ENCODE measurements around the gene PRKCA. TPM values are rescaled to one million over a fixed set of nuclear protein-coding genes. Genes with fewer than 3 reads are reported as not detected.
A peak's percentile ranks its signal among the peaks of the same experiment; 100 is the strongest.

The PRKCA gene
- total and polyA plus RNA-seq, 9 of the 15 experiments (the other 6 are each of a cell fraction or from before 2014, with no cell fraction given) = 3.2 to 33.0 (median 17.8) TPM

DNA sequence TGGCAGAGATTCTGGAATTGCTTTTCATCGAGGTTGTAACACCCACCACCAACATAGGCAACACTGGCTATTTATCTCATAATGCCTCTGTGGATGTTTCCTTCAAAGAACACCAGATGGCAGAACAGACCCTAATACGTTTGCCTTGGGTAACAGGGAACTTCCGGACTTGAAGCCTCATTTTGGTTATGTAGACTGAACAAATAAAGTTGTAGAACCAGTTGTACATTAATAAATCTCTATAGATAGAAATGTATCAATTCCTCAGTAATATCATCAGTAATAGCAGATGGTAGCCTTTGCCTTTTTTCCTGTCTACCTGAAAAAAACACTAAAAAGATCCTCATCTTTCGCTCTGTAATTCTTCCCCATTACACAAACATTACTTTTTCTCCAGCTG is 47.3 kb upstream of the PRKCA start (continued):
- TF ChIP-seq, protein P1, sequence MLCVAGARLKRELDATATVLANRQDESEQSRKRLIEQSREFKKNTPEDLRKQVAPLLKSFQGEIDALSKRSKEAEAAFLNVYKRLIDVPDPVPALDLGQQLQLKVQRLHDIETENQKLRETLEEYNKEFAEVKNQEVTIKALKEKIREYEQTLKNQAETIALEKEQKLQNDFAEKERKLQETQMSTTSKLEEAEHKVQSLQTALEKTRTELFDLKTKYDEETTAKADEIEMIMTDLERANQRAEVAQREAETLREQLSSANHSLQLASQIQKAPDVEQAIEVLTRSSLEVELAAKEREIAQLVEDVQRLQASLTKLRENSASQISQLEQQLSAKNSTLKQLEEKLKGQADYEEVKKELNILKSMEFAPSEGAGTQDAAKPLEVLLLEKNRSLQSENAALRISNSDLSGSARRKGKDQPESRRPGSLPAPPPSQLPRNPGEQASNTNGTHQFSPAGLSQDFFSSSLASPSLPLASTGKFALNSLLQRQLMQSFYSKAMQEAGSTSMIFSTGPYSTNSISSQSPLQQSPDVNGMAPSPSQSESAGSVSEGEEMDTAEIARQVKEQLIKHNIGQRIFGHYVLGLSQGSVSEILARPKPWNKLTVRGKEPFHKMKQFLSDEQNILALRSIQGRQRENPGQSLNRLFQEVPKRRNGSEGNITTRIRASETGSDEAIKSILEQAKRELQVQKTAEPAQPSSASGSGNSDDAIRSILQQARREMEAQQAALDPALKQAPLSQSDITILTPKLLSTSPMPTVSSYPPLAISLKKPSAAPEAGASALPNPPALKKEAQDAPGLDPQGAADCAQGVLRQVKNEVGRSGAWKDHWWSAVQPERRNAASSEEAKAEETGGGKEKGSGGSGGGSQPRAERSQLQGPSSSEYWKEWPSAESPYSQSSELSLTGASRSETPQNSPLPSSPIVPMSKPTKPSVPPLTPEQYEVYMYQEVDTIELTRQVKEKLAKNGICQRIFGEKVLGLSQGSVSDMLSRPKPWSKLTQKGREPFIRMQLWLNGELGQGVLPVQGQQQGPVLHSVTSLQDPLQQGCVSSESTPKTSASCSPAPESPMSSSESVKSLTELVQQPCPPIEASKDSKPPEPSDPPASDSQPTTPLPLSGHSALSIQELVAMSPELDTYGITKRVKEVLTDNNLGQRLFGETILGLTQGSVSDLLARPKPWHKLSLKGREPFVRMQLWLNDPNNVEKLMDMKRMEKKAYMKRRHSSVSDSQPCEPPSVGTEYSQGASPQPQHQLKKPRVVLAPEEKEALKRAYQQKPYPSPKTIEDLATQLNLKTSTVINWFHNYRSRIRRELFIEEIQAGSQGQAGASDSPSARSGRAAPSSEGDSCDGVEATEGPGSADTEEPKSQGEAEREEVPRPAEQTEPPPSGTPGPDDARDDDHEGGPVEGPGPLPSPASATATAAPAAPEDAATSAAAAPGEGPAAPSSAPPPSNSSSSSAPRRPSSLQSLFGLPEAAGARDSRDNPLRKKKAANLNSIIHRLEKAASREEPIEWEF (CRISPR knock-in tag; IDR thresholded peaks at IDR 0.05) = no peak
- no peak for TF ChIP-seq CBFA2T3 (IDR thresholded peaks at IDR 0.05)
- TF ChIP-seq MYNN (IDR thresholded peaks at IDR 0.05) = no peak
- no peak for TF ChIP-seq MYNN (CRISPR knock-in tag; IDR thresholded peaks at IDR 0.05)
- TF ChIP-seq TCF7 (IDR thresholded peaks at IDR 0.05; ENCODE audit: borderline replicate concordance) = no peak
- 0 out of 2 replicates have a peak, but pooled peaks have one; percentile 20 for TF ChIP-seq FOXJ2 (tag; IDR thresholded peaks at IDR 0.05)
- TF ChIP-seq CEBPB (tag; IDR thresholded peaks at IDR 0.05) = no peak
- TF ChIP-seq KDM4B (IDR thresholded peaks at IDR 0.05; ENCODE audit: borderline replicate concordance in 2 of 2, low read depth in 1 of 2) = no peak
- TF ChIP-seq PRPF4 (IDR thresholded peaks at IDR 0.05; ENCODE audit: insufficient read depth, low read depth, low read length, poor library complexity, severe bottlenecking) = no peak
- TF ChIP-seq, protein P2, sequence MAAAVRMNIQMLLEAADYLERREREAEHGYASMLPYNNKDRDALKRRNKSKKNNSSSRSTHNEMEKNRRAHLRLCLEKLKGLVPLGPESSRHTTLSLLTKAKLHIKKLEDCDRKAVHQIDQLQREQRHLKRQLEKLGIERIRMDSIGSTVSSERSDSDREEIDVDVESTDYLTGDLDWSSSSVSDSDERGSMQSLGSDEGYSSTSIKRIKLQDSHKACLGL (CRISPR knock-in tag; IDR thresholded peaks at IDR 0.05; ENCODE audit: borderline replicate concordance, poor library complexity, severe bottlenecking) = no peak
- TF ChIP-seq, protein P3, sequence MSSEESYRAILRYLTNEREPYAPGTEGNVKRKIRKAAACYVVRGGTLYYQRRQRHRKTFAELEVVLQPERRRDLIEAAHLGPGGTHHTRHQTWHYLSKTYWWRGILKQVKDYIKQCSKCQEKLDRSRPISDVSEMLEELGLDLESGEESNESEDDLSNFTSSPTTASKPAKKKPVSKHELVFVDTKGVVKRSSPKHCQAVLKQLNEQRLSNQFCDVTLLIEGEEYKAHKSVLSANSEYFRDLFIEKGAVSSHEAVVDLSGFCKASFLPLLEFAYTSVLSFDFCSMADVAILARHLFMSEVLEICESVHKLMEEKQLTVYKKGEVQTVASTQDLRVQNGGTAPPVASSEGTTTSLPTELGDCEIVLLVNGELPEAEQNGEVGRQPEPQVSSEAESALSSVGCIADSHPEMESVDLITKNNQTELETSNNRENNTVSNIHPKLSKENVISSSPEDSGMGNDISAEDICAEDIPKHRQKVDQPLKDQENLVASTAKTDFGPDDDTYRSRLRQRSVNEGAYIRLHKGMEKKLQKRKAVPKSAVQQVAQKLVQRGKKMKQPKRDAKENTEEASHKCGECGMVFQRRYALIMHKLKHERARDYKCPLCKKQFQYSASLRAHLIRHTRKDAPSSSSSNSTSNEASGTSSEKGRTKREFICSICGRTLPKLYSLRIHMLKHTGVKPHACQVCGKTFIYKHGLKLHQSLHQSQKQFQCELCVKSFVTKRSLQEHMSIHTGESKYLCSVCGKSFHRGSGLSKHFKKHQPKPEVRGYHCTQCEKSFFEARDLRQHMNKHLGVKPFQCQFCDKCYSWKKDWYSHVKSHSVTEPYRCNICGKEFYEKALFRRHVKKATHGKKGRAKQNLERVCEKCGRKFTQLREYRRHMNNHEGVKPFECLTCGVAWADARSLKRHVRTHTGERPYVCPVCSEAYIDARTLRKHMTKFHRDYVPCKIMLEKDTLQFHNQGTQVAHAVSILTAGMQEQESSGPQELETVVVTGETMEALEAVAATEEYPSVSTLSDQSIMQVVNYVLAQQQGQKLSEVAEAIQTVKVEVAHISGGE (CRISPR knock-in tag; IDR thresholded peaks at IDR 0.05) = no peak
- no peak for TF ChIP-seq ZNF24 (IDR thresholded peaks at IDR 0.05)
- peak; percentile 12; the same call in 1 of the 2 replicates for TF ChIP-seq EP400 (IDR thresholded peaks at IDR 0.05)
- peak; percentile 94 for TF ChIP-seq SMC3 (conservative IDR thresholded peaks at IDR 0.05; ENCODE audit: insufficient read depth, low read depth, low read length)
- no peak for TF ChIP-seq YBX1 (IDR thresholded peaks at IDR 0.05)
- TF ChIP-seq ZNF77 (CRISPR knock-in tag; IDR thresholded peaks at IDR 0.05) = no peak

Measured in K562 (cell line).